NB4 (cell line): Measurements from ENCODE around the gene PCCB.

Experiments
- DNase-seq: peaks from one replicate; pipeline ENCODE4 v3.0.0; 2010; ENCODE audit warnings: low read depth
- H3K4me3 ChIP-seq: one replicate; pipeline ENCODE4 v1.5.1; 2011; ENCODE audit warnings: mild to moderate bottlenecking, low read depth, low read length, moderate library complexity
- MYC ChIP-seq: IDR thresholded peaks from 2 replicates; pipeline ENCODE4 v1.6.1; 2011; ENCODE audit warnings: low read depth, low read length
- POLR2A ChIP-seq: IDR thresholded peaks from 2 replicates; pipeline ENCODE4 v1.6.1; 2011; ENCODE audit warnings: mild to moderate bottlenecking; ENCODE audit not compliant: insufficient read length; ENCODE audit errors: extremely low read depth
- TF ChIP-seq, protein P1 (sequence below): IDR thresholded peaks from 2 replicates; pipeline ENCODE4 v1.6.1; 2011; ENCODE audit warnings: low read depth, low read length
- TF ChIP-seq, protein P2 (sequence below): IDR thresholded peaks from one replicate; pipeline ENCODE4 v1.5.1; 2012; ENCODE audit warnings: low read depth, low read length

Gene PCCB

DNA sequence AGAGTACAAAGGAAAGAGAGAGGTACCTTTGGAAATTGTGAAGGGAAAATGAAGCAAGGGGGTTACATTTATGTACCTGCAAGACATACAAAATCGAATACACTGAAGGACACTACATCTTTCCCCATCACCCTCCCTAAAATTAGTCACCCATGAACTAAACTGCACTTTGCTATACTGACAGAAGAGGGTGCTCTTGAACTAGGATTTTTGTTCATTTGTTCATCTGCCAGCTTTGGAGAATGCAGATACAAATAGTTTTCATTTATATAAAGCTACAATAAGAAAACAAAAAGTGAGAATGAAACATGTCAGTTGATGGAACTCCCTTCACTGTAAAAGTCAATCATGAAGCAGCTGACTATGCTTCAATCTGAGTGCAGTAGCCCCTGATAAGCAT is 55.7 kb downstream of the PCCB start:
- TF ChIP-seq, protein P1, sequence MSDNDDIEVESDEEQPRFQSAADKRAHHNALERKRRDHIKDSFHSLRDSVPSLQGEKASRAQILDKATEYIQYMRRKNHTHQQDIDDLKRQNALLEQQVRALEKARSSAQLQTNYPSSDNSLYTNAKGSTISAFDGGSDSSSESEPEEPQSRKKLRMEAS: no peak
- TF ChIP-seq, protein P2, sequence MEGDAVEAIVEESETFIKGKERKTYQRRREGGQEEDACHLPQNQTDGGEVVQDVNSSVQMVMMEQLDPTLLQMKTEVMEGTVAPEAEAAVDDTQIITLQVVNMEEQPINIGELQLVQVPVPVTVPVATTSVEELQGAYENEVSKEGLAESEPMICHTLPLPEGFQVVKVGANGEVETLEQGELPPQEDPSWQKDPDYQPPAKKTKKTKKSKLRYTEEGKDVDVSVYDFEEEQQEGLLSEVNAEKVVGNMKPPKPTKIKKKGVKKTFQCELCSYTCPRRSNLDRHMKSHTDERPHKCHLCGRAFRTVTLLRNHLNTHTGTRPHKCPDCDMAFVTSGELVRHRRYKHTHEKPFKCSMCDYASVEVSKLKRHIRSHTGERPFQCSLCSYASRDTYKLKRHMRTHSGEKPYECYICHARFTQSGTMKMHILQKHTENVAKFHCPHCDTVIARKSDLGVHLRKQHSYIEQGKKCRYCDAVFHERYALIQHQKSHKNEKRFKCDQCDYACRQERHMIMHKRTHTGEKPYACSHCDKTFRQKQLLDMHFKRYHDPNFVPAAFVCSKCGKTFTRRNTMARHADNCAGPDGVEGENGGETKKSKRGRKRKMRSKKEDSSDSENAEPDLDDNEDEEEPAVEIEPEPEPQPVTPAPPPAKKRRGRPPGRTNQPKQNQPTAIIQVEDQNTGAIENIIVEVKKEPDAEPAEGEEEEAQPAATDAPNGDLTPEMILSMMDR: peak; percentile 9
- peak; percentile 30 for DNase-seq
- no peak overlapping the region for H3K4me3 ChIP-seq

DNA sequence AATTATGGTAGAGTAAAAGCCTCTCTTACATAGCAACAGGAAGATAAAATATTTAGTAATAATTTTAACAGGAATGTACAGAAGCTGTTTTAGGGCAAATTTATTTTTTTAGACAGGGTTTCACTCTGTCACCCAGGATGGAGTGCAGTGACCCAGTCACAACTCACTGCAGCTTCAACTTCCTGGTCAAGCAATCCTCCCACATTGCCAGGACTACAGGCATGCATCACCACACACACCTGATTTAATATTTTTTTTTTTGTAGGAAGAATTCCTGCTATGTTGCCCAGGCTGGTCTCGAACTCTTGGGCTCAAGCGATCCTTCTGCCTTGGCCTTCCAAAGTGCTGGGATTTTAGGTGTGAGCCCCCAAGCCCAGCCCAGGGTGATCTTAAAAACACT is 61.1 kb downstream of the PCCB start:
- no peak overlapping the region for H3K4me3 ChIP-seq
- TF ChIP-seq MYC: no peak
- TF ChIP-seq POLR2A: no peak
- TF ChIP-seq, protein P1: no peak
- TF ChIP-seq, protein P2: no peak
- DNase-seq: no peak

DNA sequence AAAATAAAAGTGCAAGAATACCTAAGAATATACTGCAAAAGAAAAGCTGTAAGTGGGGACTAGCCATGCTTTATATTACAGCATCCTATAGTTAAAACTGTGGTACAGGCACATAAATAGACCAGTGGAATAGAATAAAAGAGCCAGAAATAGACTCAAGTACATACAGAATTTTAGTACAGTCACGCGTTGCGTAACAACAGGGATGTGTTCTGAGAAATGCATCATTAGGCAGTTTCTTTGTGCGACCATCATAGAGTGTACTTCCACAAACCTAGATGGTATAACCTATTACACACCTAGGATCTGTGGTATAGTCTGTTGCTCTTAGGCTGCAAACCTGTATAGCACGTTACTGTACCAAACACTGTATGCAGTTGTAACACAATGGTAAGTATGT is 61.8 kb downstream of the PCCB start:
- H3K4me3 ChIP-seq: no peak overlapping the region
- DNase-seq: peak; percentile 29
- TF ChIP-seq MYC: no peak
- TF ChIP-seq, protein P2: no peak
- TF ChIP-seq, protein P1: no peak
- no peak for TF ChIP-seq POLR2A

DNA sequence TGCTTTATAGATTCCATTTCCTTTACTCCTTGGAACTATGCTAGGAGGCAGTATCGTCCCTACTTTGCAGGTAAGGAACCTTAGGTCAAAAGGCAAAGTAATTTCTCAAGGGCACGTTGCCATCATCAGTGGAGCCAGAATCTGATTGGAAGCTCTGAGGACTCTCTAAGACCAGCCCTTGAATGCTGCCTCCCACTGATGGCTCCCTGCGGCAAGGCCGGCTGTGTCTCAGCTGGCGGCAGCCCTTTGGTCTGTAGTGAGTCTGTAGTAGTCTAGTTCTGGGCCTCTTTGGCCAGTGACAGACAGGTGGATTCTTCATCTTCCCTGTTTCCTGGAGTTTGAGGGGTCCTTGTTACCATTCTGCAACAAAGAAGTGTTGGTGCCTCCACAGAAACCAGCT is 76.2 kb downstream of the PCCB start:
- no peak for TF ChIP-seq MYC
- TF ChIP-seq POLR2A: no peak
- TF ChIP-seq, protein P2: no peak
- TF ChIP-seq, protein P1: no peak
- no peak overlapping the region for H3K4me3 ChIP-seq
- DNase-seq: no peak

DNA sequence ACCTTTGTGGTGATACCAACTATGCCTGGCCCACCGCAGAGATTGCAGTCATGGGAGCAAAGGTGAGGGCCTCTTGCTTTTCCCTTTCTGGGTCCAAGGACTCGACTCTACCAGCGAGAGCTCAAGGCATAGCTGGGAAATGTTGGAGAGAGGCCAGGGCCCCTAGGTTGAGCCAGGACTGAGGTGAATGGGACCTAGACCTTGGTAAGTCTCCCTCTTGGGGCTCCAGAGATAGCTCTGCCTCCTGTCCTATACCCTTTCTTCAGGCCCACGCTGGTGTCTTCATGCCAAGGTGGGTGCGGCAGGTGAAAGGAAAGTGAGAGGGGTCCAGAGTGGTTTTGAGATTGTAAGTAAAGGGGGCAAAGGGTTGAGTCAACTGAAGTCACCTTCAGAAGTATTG is 77.5 kb downstream of the PCCB start:
- H3K4me3 ChIP-seq: no peak overlapping the region
- TF ChIP-seq MYC: no peak
- TF ChIP-seq POLR2A: no peak
- TF ChIP-seq, protein P2: no peak
- TF ChIP-seq, protein P1: no peak

DNA sequence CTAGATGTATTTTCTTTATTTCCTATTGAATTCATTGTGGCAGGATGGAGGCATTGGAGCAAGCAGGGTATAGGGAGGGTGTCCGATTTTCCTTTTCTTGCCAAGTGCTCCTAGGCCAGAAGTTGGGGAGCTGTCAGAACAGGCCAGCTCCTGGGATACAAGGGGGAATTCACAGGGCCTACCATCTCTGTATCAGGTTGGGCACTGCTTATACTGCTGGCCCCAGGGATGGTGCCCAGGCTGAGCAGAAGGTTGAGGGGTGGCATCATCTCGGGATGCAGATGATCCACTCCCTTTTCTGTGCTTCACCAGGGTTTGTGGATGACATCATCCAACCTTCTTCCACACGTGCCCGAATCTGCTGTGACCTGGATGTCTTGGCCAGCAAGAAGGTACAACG is 79.5 kb downstream of the PCCB start:
- no peak for DNase-seq
- TF ChIP-seq, protein P1: no peak
- TF ChIP-seq MYC: no peak
- TF ChIP-seq, protein P2: no peak
- no peak overlapping the region for H3K4me3 ChIP-seq

More for the DNA sequence above, 77.5 kb downstream of the PCCB start:
- no peak for DNase-seq
